CD4-positive, alpha-beta T cell treated with Interleukin-6 at 100 ng/mL for 8 hours (primary cell): Measurements from ENCODE around the gene AVL9.
"Not testable (repeated sequence)": the region's sequence is repeated elsewhere in the genome, so short reads cannot be mapped to it uniquely, and the experiment has no call there.

ENCODE experiments used
- DNase-seq: peaks from one replicate; pipeline ENCODE4 v3.0.0-alpha.2; 2020; ENCODE audit warnings: mixed read lengths, low spot score

Gene AVL9

DNA sequence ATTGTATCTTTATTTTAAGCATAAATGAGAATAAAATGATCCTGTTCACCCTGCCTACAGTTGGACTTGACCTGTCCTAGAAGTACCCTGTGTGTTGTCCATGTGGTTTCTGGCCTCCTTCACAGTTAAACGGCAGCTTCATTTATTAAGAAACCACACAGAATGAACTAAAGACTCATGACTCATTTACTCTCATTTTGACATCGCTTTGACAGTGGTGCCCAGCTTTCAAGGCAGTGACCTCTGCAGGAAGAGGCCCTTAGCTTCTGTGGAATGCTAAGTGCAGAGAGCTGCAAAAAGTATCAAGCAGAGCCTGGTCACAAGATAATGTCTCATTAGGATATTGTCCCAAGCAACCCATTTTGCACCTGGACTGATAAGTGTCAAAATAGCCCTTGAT is 93.4 kb downstream of the AVL9 start:
- no peak for DNase-seq

DNA sequence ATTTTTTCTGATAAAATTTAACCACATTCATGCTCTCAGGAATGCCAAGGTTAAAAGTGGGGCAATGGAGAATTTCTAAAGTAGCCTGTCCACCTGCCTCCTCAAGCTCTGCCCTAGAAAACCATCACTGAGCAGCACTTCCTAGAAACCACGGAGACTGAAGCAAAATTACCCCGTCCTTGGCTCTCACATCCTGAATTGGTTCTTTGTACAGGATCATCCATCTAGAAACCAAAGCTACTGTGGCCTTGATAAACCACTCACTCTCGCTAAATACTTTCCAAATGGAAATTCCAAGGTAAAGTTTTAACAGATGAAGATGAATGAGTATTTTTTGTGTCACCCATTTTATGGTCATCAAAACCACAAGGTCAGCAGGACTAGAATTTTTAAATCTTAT is 96.6 kb downstream of the AVL9 start:
- DNase-seq: no peak

DNA sequence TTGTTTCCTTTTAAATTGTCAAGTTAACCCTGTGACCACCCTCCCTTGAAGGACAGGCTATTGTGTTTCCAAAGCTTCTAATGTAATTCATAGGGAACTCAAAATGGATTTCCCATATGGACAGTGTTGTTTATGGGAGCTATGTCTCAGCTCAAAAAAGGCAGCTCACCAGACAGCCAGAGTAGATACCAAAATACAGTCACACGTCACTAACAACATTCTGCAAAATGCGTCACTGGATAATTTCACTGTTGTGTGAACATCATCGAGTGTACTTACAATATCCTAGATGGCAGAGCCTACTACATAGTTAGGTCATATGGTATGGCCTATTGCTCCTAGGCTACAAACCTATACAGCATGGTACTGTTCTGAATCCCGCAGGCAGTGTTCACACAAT is 97.4 kb downstream of the AVL9 start:
- DNase-seq: no peak

DNA sequence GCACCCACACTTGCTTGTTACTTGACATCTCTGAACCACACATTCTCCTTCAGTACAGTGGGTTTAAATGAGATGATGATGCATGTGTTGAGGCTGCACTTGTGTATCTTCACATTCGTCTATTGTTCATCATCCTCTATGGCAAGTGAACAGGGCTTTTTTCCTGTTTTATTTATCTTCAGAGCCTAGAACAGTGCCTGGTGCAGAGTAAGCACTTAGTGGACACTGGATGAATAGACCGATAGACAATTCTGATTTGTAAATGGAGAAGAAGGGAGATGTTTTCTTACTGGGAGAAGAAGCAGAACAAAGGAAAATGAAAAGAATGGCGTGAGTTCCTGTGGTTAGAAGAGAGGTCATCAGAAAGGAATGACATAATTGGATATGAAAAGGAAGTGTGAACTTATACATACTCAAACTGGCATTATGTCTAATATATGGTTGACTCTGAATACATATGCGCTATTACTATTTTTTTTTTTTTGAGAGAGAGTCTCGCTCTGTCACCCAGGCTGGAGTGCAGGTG is 99.7 kb downstream of the AVL9 start:
- no peak for DNase-seq

DNA sequence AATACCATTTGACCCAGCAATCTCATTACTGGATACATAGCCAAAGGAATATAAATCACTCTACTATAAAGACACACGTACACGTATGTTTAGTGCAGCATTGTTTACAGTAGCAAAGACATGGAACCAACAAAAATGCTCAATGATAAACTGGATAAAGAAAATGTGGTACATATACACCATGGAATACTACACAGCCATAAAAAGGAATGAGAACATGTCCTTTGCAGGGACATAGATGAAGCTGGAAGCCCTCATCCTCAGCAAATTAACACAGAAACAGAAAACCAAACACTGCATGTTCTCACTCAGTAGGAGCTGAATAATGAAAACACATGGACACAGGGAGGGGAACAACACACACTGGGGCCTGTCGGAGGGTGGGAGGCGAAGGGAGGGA is 105.9 kb downstream of the AVL9 start:
- not testable (repeated sequence) for DNase-seq

DNA sequence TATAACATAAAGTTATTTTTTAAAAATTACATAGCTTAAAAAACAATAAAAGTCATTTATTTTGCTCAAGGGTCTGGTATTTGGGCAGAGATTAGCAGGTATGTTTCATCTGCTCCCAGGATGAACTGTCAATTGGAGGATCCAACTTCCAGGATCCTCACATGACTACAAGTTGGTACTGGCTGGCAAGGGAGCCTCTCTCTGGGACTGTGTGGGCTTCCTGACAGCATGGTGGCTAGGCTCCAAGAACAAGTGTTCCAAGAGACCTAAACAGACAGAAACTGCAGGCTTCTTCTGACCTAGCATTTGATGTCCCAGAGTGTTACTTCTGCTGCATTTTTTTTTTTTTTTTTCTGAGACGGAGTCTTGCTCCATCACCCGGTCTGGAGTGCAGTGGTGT is 107.2 kb downstream of the AVL9 start:
- DNase-seq: no peak

DNA sequence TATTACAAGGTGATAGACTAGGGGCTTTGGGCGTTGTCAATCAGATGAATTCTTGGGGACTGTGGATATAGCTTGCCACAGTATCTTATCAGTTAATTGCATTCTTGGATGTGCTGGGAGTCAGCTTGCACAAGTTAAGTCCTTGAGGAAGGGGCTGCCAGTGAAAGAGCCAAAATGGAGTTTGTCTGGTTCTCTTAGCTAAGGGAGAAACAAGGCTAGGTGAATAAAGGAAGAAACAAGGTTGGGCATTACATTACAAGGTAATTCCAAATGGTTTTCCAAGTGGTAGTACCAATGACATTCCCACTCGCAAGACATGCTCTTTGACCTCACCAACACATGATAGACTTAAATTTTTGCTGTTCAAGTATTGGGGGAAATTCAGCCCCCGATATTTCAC is 108.2 kb downstream of the AVL9 start:
- not testable (repeated sequence) for DNase-seq

DNA sequence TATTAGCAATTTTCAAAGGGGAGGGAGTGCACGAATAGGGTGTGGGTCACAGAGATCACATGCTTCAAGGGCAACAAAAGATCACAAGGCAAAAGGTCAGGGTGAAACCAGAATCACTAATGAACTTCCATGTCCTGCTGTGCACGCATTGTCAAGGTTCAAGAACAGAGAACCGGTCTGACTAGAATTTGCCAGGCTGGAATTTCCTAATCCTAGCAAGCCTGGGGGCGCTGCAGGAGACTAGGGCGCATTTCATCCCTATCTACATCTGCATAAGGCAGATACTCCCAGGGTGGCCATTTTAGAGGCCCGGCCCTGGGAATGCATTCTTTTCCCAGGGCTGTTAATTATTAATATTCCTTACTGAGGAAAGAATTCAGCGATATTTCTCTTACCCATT is 108.8 kb downstream of the AVL9 start:
- DNase-seq: not testable (repeated sequence)

DNA sequence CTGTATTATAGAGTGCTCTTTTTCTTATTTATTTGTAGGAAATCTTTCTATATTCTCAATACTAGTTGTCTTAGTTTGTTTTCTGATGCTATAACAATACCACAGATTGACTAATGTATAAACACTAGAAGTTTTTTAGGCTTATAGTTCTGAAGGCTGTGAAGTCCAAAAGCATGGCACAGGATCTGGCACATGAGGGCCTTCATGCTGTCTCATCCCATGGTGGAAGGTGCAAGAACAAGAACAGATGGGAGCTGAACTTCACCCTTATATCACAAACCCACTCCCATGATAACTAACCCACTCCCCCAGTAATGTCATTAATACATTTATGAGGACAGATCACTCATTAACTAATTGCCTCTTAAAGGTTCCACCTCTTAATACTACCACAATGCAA is 109.7 kb downstream of the AVL9 start:
- DNase-seq: no peak

DNA sequence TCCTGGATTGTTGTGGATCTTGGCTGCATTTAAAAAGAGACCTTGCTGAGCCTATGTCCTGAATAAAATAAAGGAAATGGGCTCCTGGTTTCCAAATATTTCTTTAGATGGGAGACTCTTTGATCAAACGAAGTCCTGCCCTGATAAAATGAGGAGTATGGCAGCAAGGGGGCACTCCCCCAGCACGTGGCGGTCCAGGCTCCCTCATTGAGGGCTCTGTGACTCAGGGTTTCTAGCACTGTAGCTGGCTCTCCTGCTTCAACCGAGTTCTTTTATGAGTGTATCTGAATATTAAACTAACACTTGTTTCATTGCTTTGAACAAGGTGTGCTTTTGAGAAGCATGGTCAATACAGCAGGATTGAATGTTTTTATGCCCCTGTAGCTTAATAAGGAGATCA is 114.2 kb downstream of the AVL9 start:
- DNase-seq: no peak

DNA sequence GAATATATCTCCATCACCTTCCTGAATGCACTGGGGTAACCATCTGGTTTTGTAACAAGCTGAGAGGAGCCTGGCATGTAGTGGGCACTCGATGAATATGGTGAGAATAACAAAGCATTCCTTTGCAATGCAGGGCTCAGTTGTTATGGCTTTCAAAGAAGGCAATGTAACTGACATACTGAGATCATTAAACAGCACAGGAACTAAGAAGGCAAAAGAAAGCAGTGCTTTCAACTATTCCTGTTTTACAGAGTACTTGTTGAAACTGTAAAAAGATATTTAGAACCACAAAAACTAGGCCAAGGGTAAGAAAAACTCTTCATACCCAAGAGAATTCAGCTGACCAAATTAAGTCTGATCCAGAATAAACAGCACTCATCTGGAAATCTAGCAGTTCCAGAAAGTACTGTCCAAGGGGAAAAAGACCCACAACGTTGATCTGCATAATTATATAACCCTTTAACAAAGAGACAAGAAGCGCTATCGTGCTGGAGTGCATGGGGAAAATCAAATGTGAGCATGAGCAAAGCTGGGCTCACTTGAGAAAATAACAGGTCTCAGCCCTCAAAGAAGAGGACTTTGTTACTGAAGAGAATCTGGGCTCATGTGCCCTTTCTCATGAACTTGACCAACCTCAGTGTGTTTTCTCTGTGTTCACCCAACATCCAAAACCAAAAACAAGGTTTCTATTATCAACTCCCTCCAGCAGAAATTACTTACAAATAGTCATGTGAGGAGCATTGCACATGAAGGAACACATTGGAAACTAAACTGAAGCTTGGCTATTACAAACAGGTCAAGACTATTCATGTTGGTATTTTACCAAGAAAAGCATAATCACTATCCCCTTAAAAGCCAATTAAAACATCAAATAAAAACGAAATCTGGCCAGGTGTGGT is 116.2 kb downstream of the AVL9 start:
- no peak for DNase-seq

DNA sequence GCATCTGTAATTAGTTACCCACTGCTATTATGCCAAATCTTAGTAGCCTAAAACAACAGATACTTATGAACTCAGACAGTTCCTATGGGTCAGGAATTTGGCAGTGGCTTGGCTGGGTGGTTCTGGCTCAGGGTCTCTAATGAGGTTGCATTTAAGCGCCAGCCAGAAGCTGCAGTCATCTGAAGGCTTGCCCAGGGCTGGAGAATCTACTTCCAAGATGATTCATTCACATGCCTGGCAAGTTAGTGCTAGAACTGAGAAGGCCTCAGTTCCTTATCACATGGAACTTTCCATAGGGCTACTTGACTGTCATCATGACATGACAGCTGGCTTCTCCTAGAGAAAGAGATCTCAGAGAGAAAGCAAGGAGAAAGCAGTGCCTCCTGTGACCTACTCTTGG is 121.3 kb downstream of the AVL9 start:
- DNase-seq: no peak

DNA sequence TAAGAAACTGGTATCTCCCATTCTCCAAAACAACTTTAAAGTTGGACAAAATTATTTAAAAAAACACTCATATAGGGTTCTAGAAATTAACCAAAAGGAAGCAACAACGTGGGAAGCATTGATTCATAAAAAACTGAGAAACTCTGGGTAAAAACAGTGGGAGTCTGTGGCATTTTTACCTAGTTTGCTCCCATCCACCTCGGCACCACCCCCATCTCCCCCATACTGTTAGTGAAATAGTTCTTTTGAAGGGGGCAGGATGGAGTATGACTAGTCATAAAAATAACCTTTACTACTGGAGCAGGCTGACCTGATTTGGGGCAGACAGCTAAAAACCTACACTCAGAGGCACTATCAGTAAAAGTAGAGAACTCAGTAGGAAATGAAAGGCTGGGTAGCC is 123.2 kb downstream of the AVL9 start:
- no peak for DNase-seq

DNA sequence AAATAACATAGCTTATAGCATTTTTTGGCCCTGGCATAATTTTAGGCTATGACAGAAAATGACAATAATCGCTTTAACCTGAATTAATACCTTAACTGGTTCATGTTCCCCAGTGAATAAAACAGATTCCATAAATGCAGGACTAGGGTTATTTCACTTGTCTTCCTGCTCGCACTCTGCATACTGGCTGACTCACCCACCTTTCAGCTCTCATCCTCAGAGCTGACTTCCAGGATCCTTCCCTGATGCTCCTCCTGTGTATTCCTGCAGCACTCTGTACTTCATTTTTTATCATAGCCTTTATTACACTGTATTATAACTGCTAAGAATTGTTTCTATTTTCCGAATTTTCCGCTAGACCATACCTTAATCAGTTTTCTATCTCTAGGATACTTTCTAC is 123.7 kb downstream of the AVL9 start:
- DNase-seq: no peak

DNA sequence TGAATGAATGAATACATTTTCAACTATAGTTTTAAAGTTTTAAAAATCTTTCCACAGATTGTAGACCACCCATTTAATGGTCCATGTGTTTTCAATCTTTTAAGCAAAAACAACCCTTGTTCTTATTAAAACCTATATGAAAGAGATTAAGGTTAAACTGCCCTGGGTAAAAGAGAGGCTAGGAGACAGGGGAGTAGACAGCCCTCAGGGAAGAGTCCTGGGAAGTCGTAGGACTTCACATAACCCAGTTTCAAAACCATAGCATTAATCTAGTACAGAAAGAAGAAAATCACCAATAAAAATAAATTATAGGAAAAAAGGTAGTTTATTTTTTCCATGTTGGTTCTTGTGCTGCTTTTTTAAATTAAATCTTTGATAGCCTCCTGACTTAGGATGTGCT is 124.1 kb downstream of the AVL9 start:
- DNase-seq: not testable (repeated sequence)

DNA sequence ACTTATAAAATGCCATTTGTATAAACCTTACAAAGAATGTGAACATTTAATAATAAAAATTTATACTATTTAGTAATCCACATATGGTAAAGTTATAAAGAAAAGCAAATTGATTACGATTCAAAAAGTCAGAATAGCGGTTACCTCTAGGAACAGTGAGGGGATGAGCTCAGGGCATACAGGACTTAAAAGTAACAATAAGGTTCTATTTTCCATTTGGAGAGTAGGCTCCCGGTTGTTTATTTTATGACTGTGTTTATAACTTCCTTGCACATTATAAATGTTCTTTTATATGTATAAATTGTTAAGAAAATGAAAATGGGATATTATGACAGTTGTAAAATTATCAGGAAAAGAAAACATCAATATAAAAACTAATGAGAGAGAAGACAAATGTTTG is 135.7 kb downstream of the AVL9 start:
- DNase-seq: no peak

DNA sequence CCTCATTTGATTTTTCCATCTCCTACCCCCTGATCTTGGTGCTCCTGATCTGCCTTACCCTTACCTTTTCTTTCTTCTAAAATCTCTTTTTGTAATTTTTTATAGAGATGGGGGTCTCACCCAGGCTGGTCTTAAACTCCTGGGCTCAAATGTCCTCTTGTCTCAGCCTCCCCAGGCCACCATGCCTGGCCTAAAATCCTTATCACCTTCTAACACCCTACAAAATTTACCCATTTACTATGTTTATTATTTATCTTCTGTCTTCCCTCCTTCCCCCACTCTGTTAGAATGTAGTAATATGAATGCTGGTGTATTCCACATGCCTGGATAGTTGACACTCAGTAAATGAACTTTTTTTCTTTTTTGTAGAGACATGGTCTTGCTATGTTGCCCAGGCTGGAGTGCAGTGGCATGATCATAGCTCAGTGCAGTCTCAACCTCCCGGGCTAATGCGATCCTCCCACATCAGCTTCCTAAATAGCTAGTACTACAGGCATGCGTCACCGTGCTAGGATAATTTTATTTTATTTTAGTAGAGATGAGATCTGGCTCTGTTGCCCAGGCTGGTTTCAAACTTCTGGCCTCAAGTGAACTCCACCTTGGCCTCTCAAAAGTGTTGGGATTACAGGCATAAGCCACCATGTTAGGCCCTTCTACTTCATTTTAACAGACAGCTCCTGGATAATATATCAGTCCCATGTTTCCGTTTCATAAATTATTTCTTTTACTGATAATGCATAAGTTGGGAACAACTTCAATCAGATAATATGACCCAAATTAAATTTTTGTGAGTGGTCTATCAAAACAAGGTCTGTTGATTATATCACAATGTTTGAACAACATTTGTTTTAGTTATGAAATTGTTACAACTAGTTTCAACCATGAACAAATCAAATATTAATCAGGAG is 136.6 kb downstream of the AVL9 start:
- not testable (repeated sequence) for DNase-seq

DNA sequence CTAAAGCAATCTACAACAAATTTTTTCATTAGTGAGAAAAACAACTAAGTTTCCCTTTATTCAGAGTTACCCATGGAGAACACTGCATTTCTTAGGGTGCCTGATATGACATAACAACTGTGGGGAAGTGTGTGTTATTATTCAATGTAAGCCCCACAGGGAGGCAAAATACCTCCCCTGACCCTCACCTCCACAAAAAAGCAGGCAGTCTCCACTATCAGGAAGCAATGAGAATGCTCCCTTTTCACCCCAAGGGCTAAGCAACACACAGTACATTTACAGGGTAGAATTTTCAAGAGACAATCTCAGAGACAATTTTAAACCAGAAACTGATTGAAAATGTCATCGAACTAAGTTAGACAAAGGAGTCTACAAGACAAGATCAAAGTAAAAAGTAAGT is 138.2 kb downstream of the AVL9 start:
- DNase-seq: not testable (repeated sequence)

DNA sequence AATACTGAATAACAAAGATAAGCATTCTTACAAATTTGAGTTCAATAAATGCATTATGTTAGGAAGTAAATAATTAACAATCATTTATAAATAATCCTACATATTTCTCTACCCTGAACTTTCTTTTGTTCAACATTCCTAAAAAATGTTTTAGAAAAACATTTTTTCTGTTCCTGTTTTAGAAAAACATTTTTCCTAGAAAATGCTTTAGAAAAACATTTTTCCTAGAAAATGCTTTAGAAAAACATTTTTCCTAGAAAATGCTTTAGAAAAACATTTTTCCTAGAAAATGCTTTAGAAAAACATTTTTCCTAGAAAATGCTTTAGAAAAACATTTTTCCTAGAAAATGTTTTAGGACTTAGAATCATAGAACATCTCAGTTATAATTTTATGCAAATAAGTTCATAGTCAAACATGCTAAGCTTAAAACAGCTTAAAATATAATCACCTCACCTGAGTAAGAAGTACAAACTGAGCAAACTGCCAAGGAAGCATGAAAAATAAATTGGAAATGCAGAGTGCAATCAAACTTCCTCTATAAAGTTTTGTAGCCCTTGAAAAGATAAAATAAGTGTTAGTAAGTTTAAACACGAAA is 139.6 kb downstream of the AVL9 start:
- not testable (repeated sequence) for DNase-seq

DNA sequence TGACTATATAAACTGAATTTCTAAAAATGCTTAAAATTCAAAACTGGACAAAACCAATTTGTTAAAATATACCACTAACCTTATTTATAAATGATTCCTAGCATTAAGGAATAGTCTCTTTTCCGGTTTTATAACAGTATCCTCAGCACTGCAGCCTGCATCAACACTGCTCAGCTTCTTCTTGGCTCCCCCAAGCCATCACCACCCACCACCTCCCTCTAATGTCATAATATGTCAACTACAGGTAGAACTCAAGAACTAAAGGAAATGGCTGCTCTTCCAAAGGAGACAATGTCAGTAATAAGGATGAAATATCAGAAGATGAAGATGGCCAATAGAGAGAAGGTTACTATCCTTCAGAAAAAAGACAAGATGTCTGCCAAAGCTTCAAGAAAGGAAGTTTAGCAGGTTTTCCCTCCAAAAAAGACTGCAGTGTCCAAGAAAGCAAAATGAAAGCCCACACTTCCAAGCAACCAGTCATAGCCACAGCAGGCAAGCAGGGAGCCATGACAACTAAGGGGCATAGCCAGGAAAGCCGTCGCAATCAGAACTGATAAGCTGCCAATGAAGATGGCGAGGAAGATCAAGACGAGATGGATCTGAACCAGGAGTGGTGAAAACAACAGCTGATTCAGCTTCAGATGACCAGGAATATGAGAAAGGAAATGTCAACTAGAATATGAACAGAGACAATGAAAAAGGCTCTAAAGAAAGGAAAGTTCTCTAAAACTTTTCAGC is 141.6 kb downstream of the AVL9 start:
- not testable (repeated sequence) for DNase-seq

DNA sequence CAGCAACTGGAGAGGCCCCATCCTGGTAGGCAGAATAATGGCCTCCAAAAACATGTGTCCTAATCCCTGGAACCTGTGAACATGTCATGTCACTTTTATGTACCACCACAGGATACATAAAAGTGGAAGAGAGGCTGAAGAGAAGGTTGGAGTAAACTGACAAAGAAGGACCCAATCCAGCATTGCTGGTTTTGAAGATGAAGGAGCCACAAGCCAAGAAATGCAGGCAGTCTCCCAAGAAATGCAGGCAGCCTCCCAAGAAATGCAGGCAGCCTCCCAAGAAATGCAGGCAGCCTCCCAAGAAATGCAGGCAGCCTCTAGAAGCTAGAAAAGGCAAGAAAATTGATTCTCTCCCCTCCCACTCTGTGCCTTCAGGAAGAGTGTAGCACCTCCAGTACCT is 142.3 kb downstream of the AVL9 start:
- not testable (repeated sequence) for DNase-seq
